HG03342 (cell line): Measurements from ENCODE around the gene PIP5K1C.
"Not testable (repeated sequence)": the region's sequence is repeated elsewhere in the genome, so short reads cannot be mapped to it uniquely, and the experiment has no call there.

Experiments
- ATAC-seq: cut with Tn5 transposase; IDR thresholded peaks from one replicate; pipeline ENCODE4 v1.9.1; 2021; ENCODE audit warnings: mild to moderate bottlenecking, moderate library complexity; ENCODE audit not compliant: unreplicated experiment

The PIP5K1C gene

GRCh38 chr19:3678188-3678587 lies 22.1 kb downstream of the PIP5K1C start:
- ATAC-seq: no peak

DNA sequence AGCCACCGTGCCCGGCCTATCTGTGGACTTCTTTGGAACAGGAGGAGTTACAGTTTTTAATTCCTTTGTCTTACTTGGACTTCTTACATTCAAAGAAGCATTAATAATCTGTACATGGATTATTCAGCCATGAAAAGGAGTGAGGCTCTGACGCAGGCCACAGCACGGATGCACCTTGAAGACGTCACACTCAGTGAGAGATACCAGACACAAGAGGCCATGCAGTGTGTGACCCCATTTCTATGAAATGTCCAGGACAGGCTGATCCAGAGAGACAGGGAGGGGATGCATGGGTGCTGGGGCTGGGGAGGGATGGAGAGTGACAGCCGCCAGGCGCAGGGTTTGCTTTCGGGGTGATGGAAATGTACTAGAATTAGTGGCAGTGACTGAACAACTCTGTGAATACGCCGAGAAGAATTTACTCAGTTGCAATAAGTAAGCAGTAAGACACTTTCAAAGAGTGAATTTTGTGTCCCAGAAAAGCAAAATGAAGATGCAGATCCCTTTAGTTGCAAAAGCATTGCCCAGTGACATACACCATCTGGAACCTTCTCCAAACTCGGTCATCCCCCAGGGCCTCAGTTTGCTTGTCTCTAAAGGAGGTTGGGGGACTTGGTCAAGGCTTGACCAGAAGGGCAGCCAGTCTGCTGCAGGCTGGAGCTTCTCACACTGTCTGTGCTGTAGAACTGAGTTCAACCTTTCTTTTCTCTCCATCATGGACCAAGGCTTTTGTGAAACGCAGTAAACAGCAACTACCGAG lies 25.3 kb downstream of the PIP5K1C start:
- no peak for ATAC-seq

DNA sequence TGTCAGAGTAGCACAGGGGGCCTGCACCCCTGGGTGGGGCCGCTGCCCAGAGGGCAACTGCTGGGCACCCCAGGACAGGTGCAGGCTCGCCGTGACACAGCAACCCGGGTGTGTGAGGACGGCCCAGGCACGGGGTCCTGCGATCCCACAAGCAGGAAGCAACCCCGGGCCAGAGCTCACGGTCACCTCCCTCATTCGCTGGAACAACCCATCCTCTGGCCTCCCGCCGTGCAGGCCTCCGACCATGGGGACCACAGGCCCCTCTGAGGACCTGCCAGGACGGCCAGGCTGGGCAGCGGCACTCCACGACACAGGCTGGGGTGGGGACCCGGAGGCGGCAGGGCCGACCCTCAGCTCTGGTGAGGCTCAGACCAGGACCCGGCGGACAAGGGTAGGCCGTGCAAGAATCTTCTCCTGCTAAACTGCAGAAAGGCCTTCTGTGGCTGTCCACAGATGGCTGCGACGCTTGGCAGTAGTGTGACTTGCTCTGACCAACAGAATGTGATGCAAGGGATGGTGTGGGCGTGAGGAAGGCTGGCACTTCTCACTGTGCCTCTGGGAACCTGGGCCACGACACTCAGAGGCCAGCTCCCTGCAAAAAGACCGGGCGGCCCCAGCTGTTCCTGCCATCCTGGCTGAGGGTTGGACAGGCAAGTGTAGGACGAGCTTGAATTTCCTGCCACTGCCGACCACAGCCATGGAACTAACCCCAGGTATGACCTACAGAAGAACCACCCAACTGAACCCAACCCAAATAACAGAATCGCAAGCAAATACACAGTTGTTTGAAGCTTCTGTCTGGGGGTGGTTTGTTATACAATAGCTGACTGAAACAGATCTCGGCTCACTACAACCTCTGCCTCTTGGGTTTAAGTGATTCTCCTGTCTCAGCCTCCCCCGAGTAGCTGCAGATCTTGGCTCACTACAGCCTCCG lies 26.5 kb downstream of the PIP5K1C start:
- no peak for ATAC-seq

- ATAC-seq: no peak
These were observed 27.3 kb downstream of the PIP5K1C start for GRCh38 chr19:3672993-3673392.

GRCh38 chr19:3672575-3672948 lies 27.7 kb downstream of the PIP5K1C start:
- no peak for ATAC-seq

DNA sequence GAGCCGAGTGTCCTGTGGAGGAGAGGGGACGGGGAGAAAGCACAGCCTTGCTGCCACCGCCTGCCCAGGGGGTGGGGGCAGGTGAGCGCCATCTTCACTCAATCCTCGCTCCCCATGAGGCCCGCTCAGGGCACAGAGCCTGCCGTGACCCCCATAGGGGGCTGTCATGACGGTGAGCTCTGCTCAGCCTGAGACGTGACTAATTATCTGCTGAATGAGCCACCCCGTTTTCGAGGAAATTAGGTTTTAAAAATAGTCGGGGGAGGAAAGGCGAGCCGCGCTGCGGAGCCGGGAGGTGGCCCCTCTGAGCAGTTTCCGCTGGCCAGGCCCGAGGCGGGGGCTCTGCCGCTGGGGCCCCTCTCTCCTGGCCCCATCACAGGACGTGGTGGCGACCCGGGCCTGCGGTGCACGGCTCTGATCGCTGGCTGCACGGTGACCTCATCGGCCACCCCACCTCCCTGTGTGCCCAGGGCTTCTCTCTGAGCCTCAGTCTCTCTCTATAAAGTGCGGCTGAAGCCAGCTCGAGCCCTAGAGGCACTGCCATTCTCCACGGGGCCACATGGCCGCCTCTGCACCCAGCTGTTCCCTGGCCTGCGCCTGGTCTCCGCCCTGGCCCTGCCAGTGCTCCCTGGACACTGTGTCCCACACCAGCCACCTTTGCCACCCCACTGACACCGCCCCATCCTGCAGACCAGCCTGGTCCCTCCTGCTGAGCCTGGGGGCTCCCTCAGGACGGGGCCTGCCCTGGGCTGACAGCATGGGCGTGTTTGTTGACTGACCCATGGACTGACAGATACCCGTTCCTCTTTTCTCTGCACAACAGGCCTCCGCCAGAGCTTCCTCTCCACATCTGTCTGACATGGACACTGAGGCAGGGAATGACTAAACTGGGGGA lies 28.3 kb downstream of the PIP5K1C start:
- no peak for ATAC-seq

DNA sequence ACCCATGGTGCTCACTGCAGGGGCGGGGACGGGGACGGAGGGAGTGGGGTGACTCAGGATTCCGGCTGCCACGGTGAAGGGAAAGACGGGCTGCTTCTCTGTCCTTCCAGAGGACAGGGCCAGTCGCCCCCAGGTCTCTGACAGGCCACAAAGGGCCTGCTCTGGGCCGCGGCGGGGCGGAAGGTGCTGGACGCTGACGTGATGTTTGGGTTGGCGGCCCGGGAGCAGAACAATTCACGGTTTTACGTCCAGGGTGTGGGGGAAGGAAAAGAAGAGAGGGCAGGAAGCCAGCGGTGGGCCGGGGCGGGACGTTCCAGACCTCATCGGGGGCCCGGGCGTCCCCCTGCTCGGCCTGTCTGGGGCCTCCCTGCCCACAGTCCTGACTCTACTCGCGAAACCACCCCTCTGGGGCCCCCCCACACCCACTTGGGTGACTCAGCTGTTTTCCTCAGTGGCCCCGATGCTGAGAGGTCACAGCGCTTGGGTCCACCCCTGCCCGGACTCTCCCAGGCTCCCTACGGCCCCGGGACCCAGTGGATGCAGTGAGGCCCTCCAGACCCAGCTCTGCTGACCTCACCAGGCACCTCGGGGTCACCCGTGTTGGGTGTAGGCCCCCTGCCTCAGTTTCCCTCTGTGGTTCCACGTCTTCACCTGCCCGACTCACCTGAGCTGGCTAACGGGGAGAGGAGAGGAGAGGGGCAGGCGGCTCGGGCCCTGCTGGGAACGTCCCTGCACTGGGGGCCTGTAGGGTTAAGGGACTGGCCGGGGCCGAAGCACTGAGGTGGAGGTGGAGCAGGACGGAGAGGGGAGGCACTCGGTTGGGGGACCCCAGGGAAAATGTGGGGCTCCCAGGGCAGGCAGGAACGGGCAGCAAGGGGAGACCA lies 29.2 kb downstream of the PIP5K1C start:
- ATAC-seq: no peak

DNA sequence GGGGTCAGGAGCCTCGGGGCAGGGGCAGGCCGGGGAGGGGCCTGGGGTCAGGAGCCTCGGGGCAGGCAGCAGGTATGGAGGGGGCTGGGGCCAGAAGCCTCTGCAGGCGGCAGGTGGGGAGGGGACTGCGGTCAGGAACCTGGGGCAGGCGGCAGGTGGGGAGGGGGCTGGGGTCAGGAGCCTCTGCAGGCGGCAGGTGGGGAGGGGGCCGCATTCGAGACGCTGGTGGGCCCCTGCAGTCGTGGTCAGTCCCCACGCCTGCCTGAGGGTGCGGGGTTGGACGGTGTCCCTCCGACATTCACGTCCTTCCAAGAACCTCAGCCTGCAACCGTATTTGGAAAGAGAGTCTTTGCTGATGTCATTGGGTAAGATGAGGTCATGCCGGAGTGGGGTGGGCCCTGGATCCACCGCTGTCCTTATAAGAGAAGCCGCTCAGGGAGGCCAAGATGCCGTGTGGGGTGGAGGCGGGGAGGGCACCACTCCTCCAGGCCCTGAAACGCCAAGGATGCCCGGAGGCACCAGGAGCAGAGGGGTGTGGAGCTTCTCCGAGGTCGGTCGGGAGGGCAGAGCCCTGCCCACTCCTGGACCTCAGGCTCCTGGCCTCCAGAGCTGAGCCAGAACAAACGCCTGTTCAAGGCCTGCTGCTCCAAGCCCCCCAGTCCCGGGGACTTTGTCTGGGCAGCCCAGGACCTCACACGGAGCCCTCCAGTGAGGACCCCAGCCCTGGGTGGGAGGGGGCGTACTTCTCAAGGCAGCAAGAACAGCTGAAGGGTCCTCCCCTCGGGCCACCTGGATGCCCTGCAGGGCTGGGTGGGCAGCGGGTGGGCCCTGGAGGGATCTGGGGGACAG lies 30.1 kb downstream of the PIP5K1C start:
- ATAC-seq: no peak

DNA sequence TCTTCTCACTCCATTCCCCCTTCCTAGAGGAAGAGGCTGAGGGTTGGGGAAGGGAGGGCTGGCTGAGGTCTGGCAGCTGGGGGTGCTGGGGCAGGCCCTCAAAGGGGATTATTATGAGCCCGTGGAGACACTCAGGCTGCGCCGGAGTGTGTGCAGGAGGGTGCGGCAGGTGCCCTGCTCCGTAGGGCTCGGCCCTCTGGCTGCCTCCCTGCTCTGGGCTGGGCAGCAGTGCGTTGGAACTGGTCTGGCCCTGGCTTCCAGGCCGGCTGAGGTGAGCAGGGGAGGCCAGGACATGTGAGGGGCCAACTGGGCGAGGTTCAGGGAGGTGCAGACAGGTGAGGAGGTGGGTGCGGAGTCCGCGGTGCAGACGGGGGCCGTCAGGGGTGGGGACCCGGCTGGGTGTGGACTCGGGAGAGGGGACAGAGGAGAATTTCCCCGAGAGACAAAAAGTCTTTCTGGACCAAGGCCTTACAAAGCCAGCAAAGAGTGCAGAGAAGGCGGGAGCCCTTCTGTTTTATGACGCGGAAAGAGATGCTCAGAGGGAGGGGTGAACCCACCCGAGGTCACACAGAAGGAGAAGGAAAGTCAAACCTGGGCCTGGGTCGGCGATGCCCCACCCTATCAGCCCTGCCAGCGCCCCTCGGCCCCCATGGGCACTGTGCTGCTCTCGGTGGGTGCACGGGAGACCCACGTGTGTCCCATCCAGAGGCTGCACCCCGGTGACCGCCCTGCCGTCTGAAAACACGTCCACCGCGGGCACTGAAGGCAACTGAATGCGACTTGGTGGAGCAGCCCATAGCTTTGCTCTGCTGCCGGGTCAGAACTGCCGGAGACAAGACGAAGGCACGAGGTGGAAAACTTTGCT lies 31.0 kb downstream of the PIP5K1C start:
- ATAC-seq: no peak

DNA sequence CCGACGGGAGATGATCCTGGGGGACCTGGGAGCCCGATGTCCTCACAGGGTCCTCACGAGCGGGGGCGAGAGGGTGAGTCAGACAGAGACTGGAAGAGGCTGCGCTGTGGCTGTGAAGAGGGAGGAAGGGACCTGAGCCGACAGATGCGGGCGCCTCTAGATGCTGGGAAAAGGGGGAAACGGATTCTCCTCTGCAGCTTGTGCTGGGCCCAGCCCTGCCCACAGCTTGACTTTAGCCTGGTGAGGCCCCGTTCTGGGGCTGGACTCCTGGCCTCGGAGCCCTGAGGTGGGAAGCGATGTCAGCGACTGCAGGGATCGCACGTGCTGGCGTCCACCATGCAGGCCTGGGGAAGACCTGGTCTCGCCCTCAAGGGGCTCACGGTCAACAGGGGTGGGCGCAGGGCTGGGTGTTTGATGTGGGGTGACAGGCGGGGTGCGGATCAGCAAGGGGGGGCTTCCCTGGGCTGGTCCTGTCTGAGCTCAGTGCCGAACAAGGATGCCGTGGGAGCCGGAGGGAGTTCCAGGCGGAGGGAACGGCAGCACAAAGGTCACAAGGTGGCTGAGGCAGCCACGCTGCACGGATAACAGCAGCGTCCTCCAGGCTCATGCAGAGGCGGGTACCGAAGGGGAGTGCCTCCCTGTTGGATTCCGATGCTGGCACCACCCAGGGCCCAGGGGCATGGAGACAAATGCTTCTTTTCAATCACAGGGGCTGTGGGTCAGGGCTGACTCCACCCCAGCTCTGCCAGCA lies 31.8 kb downstream of the PIP5K1C start:
- no peak for ATAC-seq

GRCh38 chr19:3667766-3668165 lies 32.5 kb downstream of the PIP5K1C start:
- no peak for ATAC-seq

DNA sequence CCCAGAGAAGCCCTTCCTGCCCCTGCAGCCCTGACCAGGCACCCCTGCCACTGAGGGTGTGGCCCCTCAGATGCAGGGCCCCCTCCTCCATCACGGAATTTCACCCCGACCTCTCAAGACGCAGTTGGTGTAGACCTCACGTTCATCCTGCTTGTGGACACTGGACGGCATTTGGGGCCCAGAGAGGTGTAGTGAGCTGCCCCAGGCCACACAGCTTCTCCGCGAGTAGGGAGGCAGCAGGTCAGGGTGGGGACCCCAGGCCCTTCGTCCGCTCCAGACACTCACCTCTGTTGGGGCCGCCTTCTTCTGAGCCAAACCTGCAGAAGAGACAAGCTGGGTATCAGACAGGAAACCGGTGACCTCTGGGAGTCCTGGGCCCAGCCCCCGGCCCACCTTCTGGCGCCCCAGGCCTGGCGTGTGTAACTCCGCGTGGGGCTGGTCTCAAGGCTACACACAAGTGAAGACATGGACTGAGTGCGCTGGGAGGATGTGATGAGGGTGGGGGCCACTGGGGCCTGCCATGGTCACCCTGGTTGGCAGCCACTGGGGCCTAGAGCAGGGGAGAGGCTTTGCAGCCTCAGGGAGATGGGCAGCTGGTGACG lies 33.1 kb downstream of the PIP5K1C start:
- no peak for ATAC-seq

DNA sequence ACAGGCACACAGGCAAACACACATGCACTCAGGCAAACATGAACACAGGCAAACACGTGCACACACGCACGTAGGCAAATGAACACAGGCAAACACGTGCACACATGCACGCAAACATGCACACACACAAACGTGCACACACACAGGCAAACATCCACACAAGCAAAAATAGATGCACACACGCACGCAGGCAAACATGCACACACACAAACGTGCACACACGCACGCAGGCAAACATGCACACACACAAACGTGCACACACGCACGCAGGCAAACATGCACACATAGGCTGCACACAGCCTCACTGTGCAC lies 33.8 kb downstream of the PIP5K1C start:
- ATAC-seq: not testable (repeated sequence)

GRCh38 chr19:3665681-3666544 lies 34.4 kb downstream of the PIP5K1C start:
- ATAC-seq: no peak

- no peak for ATAC-seq
These were observed 35.2 kb downstream of the PIP5K1C start for GRCh38 chr19:3664879-3665642.

- no peak for ATAC-seq
These were observed 36.4 kb downstream of the PIP5K1C start for GRCh38 chr19:3663838-3664237.
